ENCODE results near the gene CACNB4. TPM values are rescaled to one million over a fixed set of nuclear protein-coding genes. Genes with fewer than 3 reads are reported as not detected.
"Not testable (repeated sequence)": the region's sequence is repeated elsewhere in the genome, so short reads cannot be mapped to it uniquely, and the experiment has no call there.

CACNB4 gene
- total RNA-seq, 1 experiment from 2014 or later, result not detected

GRCh38 chr2:152042636-152043615, 55.9 kb downstream of the CACNB4 start:
- no peaks in the 10 kb centered on the region for H3K36me3 ChIP-seq
- no peaks in the 10 kb centered on the region for H3K9me3 ChIP-seq
- H3K27me3 ChIP-seq, result peaks cover 3% of the 10 kb centered on the region; the same call in 1 of the 2 replicates
- no peak for DNase-seq
- H3K4me3 ChIP-seq, result no peak overlapping the region

- Histone ChIP-seq H3K4me3 (no peak overlapping the region), H3K27me3 (no peaks in the 10 kb centered on the region)
- DNase-seq, result no peak
Measured at GRCh38 chr2:152038441-152038958, 60.3 kb downstream of the CACNB4 start.

GRCh38 chr2:152037743-152038435, 61.0 kb downstream of the CACNB4 start:
- Histone ChIP-seq H3K27me3 (no peaks in the 10 kb centered on the region), H3K4me3 (no peak overlapping the region), H3K36me3 (no peaks in the 10 kb centered on the region), H3K9me3 (no peaks in the 10 kb centered on the region)
- peak; percentile 46 for DNase-seq

More at GRCh38 chr2:152038441-152038958, 60.3 kb downstream of the CACNB4 start:
- no peaks in the 10 kb centered on the region for H3K36me3 ChIP-seq
- no peaks in the 10 kb centered on the region for H3K9me3 ChIP-seq

DNA sequence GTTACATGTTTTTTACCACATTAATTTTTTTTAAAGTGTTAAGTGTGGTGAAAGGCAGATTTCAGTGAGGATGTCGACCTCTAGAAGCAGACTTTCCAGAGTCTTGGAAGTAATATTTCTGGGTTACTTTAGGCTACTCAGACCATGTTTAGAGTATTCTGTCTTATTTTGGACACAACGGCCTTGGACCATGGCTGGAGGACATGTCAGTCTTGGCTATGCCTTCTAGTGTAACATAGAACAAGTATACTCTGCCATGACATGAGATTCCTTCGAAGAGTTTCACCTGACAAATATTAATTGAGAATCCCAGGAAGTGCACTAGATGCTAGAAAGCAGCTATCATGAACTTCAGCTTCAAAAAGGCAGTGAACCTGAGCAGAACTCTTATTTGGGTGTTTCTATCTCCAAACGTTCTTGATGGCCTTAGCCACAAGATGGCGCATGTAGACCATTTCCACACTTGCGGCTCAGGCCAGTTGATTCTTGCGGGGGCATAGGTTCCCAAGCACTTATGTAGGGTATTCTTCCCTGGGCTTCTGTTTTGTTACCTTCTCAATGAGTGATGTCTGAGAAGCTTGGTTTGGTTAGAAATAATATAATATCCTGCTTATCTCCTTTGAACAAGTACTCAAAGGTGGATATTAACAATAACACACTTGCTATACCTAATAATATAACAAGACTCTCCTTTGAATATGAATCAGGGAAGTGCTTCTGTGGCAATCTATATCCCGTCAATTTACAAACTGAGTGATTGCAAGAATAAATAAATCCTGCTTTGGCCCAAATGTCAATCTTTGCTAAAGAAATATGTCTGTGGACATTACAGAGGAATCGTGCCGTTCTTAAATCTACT, 62.0 kb downstream of the CACNB4 start:
- Histone ChIP-seq H3K36me3 (no peaks in the 10 kb centered on the region), H3K27me3 (no peaks in the 10 kb centered on the region), H3K9me3 (no peaks in the 10 kb centered on the region), H3K4me3 (no peak overlapping the region)
- peak; percentile 32 for DNase-seq

DNA sequence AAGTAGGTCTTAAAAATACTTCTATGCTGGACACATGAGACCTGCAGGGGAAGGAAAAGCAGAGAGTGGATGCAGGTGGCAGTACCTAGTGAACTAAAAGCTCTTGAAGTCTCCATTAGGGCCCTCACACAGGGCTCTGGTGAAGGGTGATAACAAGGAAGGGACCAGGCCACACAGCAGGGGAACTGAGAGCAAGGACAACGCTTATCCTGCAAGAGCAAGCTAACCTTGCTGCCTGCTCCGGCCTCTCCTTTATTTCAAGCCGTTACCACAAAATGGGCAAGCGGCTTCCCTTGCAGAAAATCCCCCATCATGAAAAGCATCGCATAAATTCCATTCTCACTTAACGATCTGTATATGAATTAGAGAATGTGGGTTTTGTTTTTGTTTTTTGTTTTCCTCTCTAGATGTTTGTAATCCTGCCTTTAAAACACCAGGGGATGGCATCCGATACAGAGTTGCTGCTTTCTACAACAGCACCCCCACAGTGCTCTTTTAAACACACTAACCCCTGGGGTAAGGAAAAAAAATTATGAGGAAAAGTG, 64.5 kb downstream of the CACNB4 start:
- no peaks in the 10 kb centered on the region for H3K36me3 ChIP-seq
- no peaks in the 10 kb centered on the region for H3K9me3 ChIP-seq
- no peaks in the 10 kb centered on the region for H3K27me3 ChIP-seq
- no peak for DNase-seq
- no peak overlapping the region for H3K4me3 ChIP-seq

DNA sequence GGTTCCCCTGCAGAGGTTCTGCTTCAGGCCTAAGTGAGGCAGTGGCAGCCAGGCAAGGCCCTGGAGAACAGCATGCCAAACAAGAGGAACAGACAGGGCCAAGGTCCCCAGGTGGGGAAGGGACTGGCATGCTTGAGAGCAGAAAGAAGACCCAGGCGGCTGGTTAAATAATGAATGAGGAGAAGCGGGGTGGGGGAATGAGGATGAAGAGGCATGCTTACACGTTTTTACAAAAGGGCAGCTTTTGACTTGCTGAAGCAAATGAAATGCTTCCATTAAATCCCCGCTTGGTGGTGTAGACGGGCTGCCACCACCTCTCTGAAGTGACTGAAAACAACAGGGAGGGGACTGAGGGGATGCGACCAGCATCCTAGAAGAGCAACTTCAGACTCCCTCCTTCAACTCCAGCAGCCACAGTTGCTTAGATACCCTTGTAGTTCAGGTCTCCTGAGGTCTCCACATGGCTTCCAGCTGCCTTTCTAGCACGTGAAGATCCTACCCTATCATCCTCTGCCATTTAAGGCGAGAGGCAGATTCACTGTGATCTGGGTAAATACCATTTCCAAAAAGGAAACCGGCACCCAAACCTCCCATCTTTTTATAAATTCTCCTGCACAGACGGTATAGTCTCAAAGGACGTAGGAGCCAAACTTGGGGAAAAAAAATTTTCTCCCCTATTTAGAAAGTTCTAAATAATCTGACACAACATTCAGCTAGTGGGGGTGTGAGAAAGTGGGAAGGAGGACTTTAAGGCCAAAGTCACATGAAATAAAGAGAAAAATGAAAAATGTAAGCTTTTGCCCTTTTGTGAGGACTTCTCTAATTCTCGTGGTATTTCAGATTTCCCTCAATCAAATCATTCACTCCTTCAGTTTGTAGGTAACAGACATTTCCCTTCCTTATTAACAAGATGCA, 65.6 kb downstream of the CACNB4 start:
- DNase-seq, result no peak
- Histone ChIP-seq H3K36me3 (no peaks in the 10 kb centered on the region), H3K4me3 (no peak overlapping the region), H3K9me3 (no peaks in the 10 kb centered on the region), H3K27me3 (no peaks in the 10 kb centered on the region)

GRCh38 chr2:152031747-152032306, 67.0 kb downstream of the CACNB4 start:
- Histone ChIP-seq H3K4me3 (no peak overlapping the region), H3K9me3 (no peaks in the 10 kb centered on the region), H3K27me3 (no peaks in the 10 kb centered on the region), H3K36me3 (no peaks in the 10 kb centered on the region)
- DNase-seq, result no peak

- H3K4me3 ChIP-seq, H3K9me3 ChIP-seq, DNase-seq, H3K36me3 ChIP-seq, H3K27me3 ChIP-seq: not testable (repeated sequence)
Measured at GRCh38 chr2:152030596-152031328, 68.1 kb downstream of the CACNB4 start.

- no peaks in the 10 kb centered on the region for H3K9me3 ChIP-seq
- DNase-seq, result no peak
- no peaks in the 10 kb centered on the region for H3K36me3 ChIP-seq
- no peaks in the 10 kb centered on the region for H3K27me3 ChIP-seq
- H3K4me3 ChIP-seq, result no peak overlapping the region
Measured at GRCh38 chr2:152028182-152028862, 70.5 kb downstream of the CACNB4 start.

DNA sequence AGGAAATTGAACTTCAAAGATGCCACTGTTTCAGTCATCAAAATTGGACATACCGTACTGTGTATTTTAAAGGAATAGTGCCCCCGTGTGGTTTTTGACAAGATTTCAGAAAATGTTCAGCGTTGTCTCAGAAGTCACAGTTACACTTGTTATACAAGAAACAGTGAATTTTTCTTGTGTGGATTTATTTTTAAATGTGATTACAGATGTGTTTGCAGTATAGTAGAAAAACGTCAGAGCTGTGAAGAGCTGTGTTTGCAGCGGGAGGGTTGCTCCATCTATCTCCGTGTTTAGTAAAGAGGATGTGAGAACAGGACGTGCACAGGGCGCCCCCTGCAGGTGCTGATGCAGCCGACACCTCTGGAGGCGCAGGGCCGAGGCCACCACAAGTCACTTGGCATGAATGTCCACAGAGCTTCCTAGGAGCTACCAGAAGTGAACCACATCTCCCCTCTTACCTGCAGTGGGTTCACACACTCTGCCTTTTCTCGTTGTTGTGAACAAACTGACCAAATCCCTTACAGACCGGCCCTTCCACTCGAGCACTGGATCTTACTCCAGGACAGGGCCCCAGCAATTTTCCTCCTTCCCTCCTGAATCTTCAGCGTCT, 73.1 kb downstream of the CACNB4 start:
- Histone ChIP-seq H3K4me3 (peak overlapping the region; percentile 22), H3K36me3 (no peaks in the 10 kb centered on the region), H3K9me3 (no peaks in the 10 kb centered on the region), H3K27me3 (peaks cover 7% of the 10 kb centered on the region; the same call in 1 of the 2 replicates)
- peak; percentile 60 for DNase-seq

DNA sequence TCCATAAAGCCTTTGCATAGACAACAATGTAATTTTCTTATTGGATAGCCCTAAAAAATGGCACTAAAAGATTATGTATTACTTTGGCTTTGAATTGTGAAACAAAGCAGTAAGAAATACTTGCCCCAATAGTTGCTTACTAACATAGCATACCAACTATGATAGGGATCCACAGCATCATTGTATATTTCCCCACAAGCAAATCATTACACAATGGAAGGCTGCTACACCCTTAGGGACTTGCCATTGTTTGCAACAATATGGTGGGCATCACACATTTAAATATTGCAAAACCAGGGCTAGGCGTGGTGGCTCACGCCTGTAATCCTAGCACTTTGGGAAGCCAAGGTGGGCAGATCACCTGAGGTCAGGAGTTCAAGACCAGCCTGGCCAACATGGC, 74.4 kb downstream of the CACNB4 start:
- Histone ChIP-seq H3K27me3 (peaks cover 11% of the 10 kb centered on the region; the same call in 1 of the 2 replicates), H3K4me3 (no peak overlapping the region), H3K9me3 (no peaks in the 10 kb centered on the region), H3K36me3 (no peaks in the 10 kb centered on the region)
- DNase-seq, result no peak

GRCh38 chr2:152022090-152022489, 76.8 kb downstream of the CACNB4 start:
- DNase-seq, result no peak
- no peaks in the 10 kb centered on the region for H3K9me3 ChIP-seq

GRCh38 chr2:152021001-152021400, 77.8 kb downstream of the CACNB4 start:
- H3K36me3 ChIP-seq, H3K9me3 ChIP-seq, DNase-seq, H3K4me3 ChIP-seq: not testable (repeated sequence)
- peaks cover 18% of the 10 kb centered on the region for H3K27me3 ChIP-seq

More at GRCh38 chr2:152022090-152022489, 76.8 kb downstream of the CACNB4 start:
- no peak overlapping the region for H3K4me3 ChIP-seq
- no peaks in the 10 kb centered on the region for H3K36me3 ChIP-seq
- H3K27me3 ChIP-seq, result peaks cover 11% of the 10 kb centered on the region; the same call in 1 of the 2 replicates

Measured in MG63 (cell line).